Neutrophil (primary cell): ENCODE data around the gene OSGEPL1.

Experiments
- H3K27ac ChIP-seq: fragments of 200-600 bp; sonication (generic); 2 replicates; pipeline ENCODE4 v1.5.1; 2016; ENCODE audit warnings: mild to moderate bottlenecking, moderate library complexity
- H3K27me3 ChIP-seq: fragments of 200-600 bp; sonication (generic); 2 replicates; pipeline ENCODE4 v1.6.0; 2016; ENCODE audit warnings: mild to moderate bottlenecking
- H3K36me3 ChIP-seq: fragments of 200-600 bp; sonication (generic); 2 replicates; pipeline ENCODE4 v1.5.1; 2017
- H3K4me1 ChIP-seq, 2 experiments: fragments of 200-600 bp in 1 of 2; sonication (generic) in 1 of 2; 1 replicate in 1 of 2; 2 replicates in 1 of 2; pipeline versions ENCODE4 v1.5.1 to v1.6.1; 2013 to 2016; ENCODE audit warnings: low read depth in 1 of 2, low read length in 1 of 2, mild to moderate bottlenecking in 1 of 2, moderate library complexity in 1 of 2; ENCODE audit not compliant: control insufficient read depth in 1 of 2, insufficient read depth in 1 of 2
- H3K4me3 ChIP-seq, 2 experiments: fragments of 200-600 bp in 1 of 2; sonication (generic) in 1 of 2; 1 replicate in 1 of 2; 2 replicates in 1 of 2; pipeline ENCODE4 v1.5.1; 2013 to 2016; ENCODE audit warnings: low read depth in 1 of 2, low read length in 1 of 2, mild to moderate bottlenecking in 1 of 2, moderate library complexity in 1 of 2
- H3K9me3 ChIP-seq: fragments of 200-600 bp; sonication (generic); 2 replicates; pipeline ENCODE4 v1.5.1; 2016
- TF ChIP-seq, protein P1 (sequence below): fragments of 200-600 bp; sonication (generic); IDR thresholded peaks from 2 replicates; pipeline ENCODE4 v1.5.1; 2016; ENCODE audit warnings: antibody characterized with exemption

Gene OSGEPL1

DNA sequence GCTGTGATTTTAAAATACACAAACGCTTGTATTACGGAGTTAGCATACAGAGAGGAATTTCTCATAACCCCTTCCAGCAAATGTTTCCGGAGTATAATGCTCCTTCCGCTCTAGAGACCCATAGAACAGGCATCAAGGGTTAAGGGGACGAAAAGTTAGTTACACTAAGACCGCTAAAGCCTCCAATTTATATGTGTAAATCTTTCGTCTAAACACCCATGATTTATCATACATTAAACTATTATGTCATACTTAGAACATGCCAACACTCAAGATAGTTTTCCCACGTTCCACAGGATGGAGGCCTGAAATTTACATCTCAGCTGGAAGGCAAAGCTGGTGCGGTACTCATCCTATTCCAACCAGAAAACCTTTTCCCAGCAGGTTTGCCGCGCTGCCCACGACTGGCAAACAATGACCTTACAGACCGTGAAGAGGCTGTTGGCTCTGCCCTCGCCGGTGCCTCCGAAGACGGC lies 20.9 kb upstream of the OSGEPL1 start:
- Histone ChIP-seq H3K9me3 (no peaks in the 10 kb centered on the region), H3K4me3 (peak overlapping the region; percentile 83 to 91), H3K4me1 (peaks cover 24 to 30% of the 10 kb centered on the region in 2 experiments), H3K27me3 (no peaks in the 10 kb centered on the region), H3K36me3 (peaks cover 18% of the 10 kb centered on the region), H3K27ac (peak overlapping the region; percentile 98)
- TF ChIP-seq, protein P1, sequence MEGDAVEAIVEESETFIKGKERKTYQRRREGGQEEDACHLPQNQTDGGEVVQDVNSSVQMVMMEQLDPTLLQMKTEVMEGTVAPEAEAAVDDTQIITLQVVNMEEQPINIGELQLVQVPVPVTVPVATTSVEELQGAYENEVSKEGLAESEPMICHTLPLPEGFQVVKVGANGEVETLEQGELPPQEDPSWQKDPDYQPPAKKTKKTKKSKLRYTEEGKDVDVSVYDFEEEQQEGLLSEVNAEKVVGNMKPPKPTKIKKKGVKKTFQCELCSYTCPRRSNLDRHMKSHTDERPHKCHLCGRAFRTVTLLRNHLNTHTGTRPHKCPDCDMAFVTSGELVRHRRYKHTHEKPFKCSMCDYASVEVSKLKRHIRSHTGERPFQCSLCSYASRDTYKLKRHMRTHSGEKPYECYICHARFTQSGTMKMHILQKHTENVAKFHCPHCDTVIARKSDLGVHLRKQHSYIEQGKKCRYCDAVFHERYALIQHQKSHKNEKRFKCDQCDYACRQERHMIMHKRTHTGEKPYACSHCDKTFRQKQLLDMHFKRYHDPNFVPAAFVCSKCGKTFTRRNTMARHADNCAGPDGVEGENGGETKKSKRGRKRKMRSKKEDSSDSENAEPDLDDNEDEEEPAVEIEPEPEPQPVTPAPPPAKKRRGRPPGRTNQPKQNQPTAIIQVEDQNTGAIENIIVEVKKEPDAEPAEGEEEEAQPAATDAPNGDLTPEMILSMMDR = no peak

DNA sequence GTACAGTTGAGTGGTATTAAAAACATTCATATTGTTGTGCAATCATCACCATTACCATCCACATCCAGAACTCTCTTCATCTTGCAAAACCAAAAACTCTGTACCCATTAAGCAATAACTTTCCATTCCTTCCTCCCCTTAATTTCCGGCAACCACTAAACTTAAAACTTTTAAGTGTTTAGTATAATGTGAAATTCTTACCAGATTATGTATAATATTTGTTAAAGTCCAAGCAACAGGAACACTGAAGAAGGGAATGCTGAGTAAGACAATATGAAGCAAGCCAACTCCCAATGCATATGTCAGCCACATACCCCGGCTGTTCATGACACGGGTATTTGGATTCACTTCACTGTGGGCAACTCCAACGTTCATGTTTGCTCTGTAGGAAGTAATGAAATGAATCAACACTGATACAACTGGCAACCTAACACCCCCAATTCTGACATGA lies 19.7 kb upstream of the OSGEPL1 start:
- Histone ChIP-seq H3K9me3 (no peaks in the 10 kb centered on the region), H3K36me3 (peaks cover 31% of the 10 kb centered on the region), H3K4me3 (no peak overlapping the region), H3K27me3 (no peaks in the 10 kb centered on the region), H3K27ac (peak overlapping the region; percentile 98), H3K4me1 (peaks cover 24 to 30% of the 10 kb centered on the region in 2 experiments)
- TF ChIP-seq, protein P1 = no peak

DNA sequence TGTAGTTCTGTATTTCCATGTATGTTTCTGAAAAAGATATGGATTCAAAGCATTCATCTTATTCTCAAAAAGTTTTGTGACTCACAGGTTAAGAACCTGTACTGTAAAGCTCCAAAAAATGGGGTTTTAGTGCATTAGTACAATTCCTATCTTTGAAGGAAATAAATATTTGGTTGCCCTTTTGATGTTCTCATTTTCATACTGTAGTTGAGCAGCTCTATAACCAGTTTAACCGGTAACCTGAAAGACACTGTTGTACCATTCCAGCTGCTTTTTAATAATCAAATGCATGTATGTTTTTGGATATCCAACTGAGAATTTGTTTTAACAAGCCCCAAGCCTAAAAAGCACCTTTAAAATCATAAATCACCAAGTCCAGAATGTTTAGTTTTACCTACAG lies 9.6 kb upstream of the OSGEPL1 start:
- H3K9me3 ChIP-seq = no peaks in the 10 kb centered on the region
- TF ChIP-seq, protein P1 = no peak

DNA sequence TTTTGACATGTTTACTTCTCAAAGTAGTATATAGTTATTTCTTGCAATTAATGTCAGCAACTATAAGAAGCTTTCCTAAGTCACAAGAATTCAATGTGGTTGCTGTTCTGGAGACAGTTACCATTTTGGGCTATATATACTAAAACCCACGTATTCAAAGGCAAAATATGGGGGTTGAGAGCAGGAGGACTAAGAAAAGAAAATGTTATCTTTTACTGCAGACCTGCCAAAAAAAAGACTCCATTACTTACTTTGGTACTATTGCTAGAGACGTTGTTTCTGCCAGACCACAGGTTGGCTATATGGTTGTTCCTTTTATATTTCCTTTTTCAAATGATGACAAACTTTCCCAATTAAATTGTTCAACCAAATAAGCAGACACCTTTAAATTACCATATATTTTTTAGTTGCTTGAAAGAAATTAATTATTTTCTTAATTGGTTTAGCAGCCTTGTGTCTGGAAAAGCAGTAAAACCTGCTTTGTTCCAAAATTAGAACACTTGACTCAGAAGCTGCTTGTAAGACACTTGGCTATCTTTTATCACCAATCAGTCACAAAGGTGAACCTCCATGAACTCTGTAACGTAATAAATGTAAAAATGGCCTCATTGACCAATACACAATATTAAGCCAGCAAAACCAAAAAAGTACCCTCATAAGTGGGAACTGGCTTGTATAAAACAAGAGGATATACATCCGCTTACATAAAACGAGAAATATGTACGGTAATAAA lies 8.2 kb upstream of the OSGEPL1 start:
- H3K36me3 ChIP-seq = peaks cover 48% of the 10 kb centered on the region
- no peak overlapping the region for H3K4me3 ChIP-seq
- H3K4me1 ChIP-seq = peaks cover 9 to 13% of the 10 kb centered on the region in 2 experiments
- TF ChIP-seq, protein P1 = no peak
- H3K27me3 ChIP-seq = no peaks in the 10 kb centered on the region
- no peak overlapping the region for H3K27ac ChIP-seq
- no peaks in the 10 kb centered on the region for H3K9me3 ChIP-seq

More for the DNA sequence above, 9.6 kb upstream of the OSGEPL1 start:
- H3K27ac ChIP-seq = peak overlapping the region; percentile 53
- peaks cover 49% of the 10 kb centered on the region for H3K36me3 ChIP-seq
- H3K27me3 ChIP-seq = no peaks in the 10 kb centered on the region
- H3K4me1 ChIP-seq = peaks cover 9 to 13% of the 10 kb centered on the region in 2 experiments
- H3K4me3 ChIP-seq = no peak overlapping the region

GRCh38 chr2:189763908-189764661 lies 1.5 kb upstream of the OSGEPL1 start:
- no peaks in the 10 kb centered on the region for H3K9me3 ChIP-seq
- H3K27ac ChIP-seq = no peak overlapping the region
- H3K4me3 ChIP-seq = no peak overlapping the region
- peaks cover 9% of the 10 kb centered on the region for H3K36me3 ChIP-seq
- TF ChIP-seq, protein P1 = no peak
- peaks cover 5 to 9% of the 10 kb centered on the region in 2 experiments for H3K4me1 ChIP-seq
- no peaks in the 10 kb centered on the region for H3K27me3 ChIP-seq
